Caco-2 (cell line): ENCODE data around the gene TMEM54. TPM values are rescaled to one million over a fixed set of nuclear protein-coding genes. Genes with fewer than 3 reads are reported as not detected.
A peak's percentile ranks its signal among the peaks of the same experiment; 100 is the strongest.

Experiments used
- BruUV-seq: library from RNA; stranded (reverse); fragments of 400-500 nt; replicated peaks from 2 replicates; lab custom pipeline; 2021; lab: Mats Ljungman, UMichigan
- CTCF ChIA-PET: fragments of 300-600 bp; sonication (Branson Sonifier 250); formaldehyde crosslinking; loops from one replicate; lab custom pipeline; 2022; ENCODE audit warnings: antibody characterized with exemption; lab: Charles Lee
- POLR2A ChIA-PET: fragments of 300-600 bp; sonication (Branson Sonifier 250); formaldehyde crosslinking; loops from one replicate; lab custom pipeline; 2022; ENCODE audit warnings: antibody characterized with exemption; lab: Charles Lee
- DNase-seq, 2 experiments: peaks; one replicate each; pipeline versions ENCODE4 v3.0.0 to v3.0.0-alpha.2; 2020 to 2022
- H3K27me3 ChIP-seq: replicated peaks from 2 replicates; pipeline ENCODE4 v1.6.0; 2011; ENCODE audit warnings: low read length; ENCODE audit not compliant: control insufficient read depth, insufficient read depth
- H3K36me3 ChIP-seq: 2 replicates; pipeline ENCODE4 v1.5.1; 2011; ENCODE audit warnings: low read length; ENCODE audit not compliant: control insufficient read depth, insufficient read depth
- H3K4me1 ChIP-seq: fragments of 250-450 bp; sonication (Bioruptor Pico); 2 replicates; pipeline ENCODE4 v1.5.1; 2020; ENCODE audit warnings: mild to moderate bottlenecking
- H3K4me3 ChIP-seq: 2 replicates; pipeline ENCODE4 v1.5.1; 2011; ENCODE audit warnings: low read depth, mild to moderate bottlenecking, control low read depth, low read length
- H3K9me3 ChIP-seq: fragments of 250-450 bp; sonication (Bioruptor Pico); 2 replicates; pipeline ENCODE4 v1.5.1; 2020; ENCODE audit warnings: mild to moderate bottlenecking, moderate library complexity
- H3K27ac Mint-ChIP-seq: one replicate; pipeline ENCODE4 v1.8.0; 2022; ENCODE audit warnings: mixed read lengths; ENCODE audit not compliant: unreplicated experiment
- H3K27me3 Mint-ChIP-seq: one replicate; pipeline ENCODE4 v1.8.0; 2022; ENCODE audit warnings: mixed read lengths; ENCODE audit not compliant: insufficient read depth, unreplicated experiment
- H3K36me3 Mint-ChIP-seq: one replicate; pipeline ENCODE4 v1.8.0; 2022; ENCODE audit warnings: mild to moderate bottlenecking, mixed read lengths; ENCODE audit not compliant: insufficient read depth, unreplicated experiment
- H3K4me1 Mint-ChIP-seq: one replicate; pipeline ENCODE4 v1.8.0; 2022; ENCODE audit warnings: low read depth, mixed read lengths; ENCODE audit not compliant: unreplicated experiment
- H3K4me3 Mint-ChIP-seq: one replicate; pipeline ENCODE4 v1.8.0; 2022; ENCODE audit warnings: mild to moderate bottlenecking, moderate library complexity, mixed read lengths; ENCODE audit not compliant: unreplicated experiment
- H3K9me3 Mint-ChIP-seq: one replicate; pipeline ENCODE4 v1.8.0; 2022; ENCODE audit warnings: mixed read lengths; ENCODE audit not compliant: unreplicated experiment
- intact Hi-C: fragments of 100-400 bp; cut with micrococcal nuclease; formaldehyde crosslinking; loops from one replicate; pipeline ENCODE4 v1.10.0; 2022; ENCODE audit not compliant: unreplicated experiment
- total RNA-seq: library from RNA; stranded (reverse); gene quantifications from 2 replicates; pipeline ENCODE4 v1.2.3, GENCODE V29; 2022
- TF ChIP-seq, protein P1 (sequence below), 2 experiments: fragments of 200-600 bp in 1 of 2; IDR thresholded peaks; 1 replicate in 1 of 2; 2 replicates in 1 of 2; pipeline versions ENCODE4 v1.5.1 to v1.8.0; 2011 to 2022; ENCODE audit warnings: antibody characterized with exemption in 1 of 2, control low read depth in 1 of 2, inconsistent platforms in 1 of 2, low read depth in 1 of 2, low read length in 1 of 2, mild to moderate bottlenecking in 1 of 2, moderate library complexity in 1 of 2; ENCODE audit not compliant: insufficient read depth in 1 of 2, severe bottlenecking in 1 of 2, unreplicated experiment in 1 of 2

TMEM54 gene
- total RNA-seq, 1 experiment from 2014 or later, result 50.1 TPM

DNA sequence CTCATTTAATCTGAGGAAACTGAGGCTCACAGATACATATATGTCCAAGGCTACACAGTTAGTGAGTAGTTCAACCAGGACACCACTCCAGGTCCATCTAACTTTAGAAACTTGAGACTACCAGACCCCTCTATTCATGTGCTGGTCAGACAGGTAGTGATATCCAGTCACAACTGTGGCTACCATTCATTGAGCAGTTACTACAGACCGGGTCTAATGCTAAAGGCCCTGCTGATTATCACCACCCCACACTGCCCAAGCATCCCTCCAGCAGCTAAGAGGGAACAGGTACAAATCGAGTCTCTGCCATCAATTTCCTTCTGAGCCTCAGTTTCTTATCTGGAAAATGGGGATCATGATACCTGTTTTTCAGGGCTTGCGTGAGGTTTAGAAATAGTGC lies 9.6 kb downstream of the TMEM54 start:
- peaks cover 3% of the 10 kb centered on the region for H3K27me3 Mint-ChIP-seq
- no TSS peak for BruUV-seq
- H3K9me3 Mint-ChIP-seq, result no peaks in the 10 kb centered on the region
- POLR2A ChIA-PET, result no interaction called here
- H3K36me3 Mint-ChIP-seq, result peaks cover 6% of the 10 kb centered on the region
- H3K9me3 ChIP-seq, result no peaks in the 10 kb centered on the region
- intact Hi-C loops, result no loop called here
- no peaks in the 10 kb centered on the region for H3K4me1 ChIP-seq
- H3K4me1 Mint-ChIP-seq, result peaks cover 8% of the 10 kb centered on the region
- H3K27ac Mint-ChIP-seq, result no peak overlapping the region
- peak overlapping the region; percentile 73 for H3K4me3 Mint-ChIP-seq
- no peak for DNase-seq
- no peaks in the 10 kb centered on the region for H3K27me3 ChIP-seq
- CTCF ChIA-PET, result no interaction called here
- TF ChIP-seq, protein P1, sequence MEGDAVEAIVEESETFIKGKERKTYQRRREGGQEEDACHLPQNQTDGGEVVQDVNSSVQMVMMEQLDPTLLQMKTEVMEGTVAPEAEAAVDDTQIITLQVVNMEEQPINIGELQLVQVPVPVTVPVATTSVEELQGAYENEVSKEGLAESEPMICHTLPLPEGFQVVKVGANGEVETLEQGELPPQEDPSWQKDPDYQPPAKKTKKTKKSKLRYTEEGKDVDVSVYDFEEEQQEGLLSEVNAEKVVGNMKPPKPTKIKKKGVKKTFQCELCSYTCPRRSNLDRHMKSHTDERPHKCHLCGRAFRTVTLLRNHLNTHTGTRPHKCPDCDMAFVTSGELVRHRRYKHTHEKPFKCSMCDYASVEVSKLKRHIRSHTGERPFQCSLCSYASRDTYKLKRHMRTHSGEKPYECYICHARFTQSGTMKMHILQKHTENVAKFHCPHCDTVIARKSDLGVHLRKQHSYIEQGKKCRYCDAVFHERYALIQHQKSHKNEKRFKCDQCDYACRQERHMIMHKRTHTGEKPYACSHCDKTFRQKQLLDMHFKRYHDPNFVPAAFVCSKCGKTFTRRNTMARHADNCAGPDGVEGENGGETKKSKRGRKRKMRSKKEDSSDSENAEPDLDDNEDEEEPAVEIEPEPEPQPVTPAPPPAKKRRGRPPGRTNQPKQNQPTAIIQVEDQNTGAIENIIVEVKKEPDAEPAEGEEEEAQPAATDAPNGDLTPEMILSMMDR (IDR thresholded peaks at IDR 0.05; ENCODE audit: insufficient read depth in 1 of 2, low read depth in 1 of 2, low read length in 1 of 2, severe bottlenecking in 1 of 2, unreplicated experiment in 1 of 2), result no peak
- no peaks in the 10 kb centered on the region for H3K36me3 ChIP-seq
- H3K4me3 ChIP-seq, result no peak overlapping the region

DNA sequence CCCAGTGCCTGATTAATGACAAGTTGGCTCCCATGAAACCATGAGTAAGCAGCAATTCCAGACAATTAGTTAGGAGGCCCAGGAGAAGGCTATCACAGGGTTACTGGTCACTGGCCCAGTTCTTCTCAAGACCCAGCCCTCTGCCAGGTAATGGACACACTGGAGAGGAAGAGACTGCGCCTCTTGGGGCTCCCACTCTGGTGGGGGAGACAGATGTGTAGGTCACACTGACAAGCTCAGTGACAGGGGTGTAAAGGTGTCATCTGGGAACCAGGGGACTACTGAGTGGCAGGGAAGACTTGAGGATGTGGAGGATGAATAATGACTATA lies 10.0 kb downstream of the TMEM54 start:
- H3K27ac Mint-ChIP-seq, result no peak overlapping the region
- BruUV-seq, result no TSS peak
- POLR2A ChIA-PET, result no interaction called here

DNA sequence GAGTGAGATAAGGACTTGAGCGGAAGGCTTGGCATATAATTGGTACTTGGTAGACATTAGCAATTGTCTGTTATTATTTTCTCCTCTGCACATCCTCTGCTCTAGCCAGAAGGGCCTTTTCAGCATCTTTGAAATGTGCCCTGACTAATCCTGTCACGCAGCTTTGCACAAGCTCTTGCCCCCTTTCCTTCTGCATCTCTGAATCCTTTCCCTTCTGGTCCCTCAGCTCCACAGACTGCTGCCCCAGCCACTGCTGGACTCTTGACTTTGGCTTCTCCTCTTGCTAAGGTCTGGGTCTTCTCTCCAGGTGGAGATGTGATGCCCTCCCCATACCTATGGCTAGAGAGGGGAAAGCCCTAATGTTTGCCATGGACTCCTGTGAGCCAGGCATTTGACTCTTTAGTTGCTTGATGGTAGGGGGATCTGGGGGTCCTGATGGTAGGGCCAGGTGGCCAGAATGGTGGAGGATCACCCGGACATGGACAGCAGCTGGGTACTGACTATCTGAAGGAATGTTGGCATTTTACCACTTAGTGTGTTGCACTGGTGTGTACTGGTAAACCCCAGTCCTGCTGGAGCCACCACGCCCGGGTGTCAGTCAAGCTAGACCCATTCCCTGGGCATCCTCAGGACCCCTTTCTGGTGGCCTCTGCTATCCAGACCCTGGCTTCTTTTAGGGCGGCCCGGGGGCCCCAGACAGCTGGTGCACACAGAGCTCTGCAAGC lies 10.5 kb downstream of the TMEM54 start:
- Mint-ChIP-seq H3K27me3 (peaks cover 3% of the 10 kb centered on the region), H3K4me3 (no peak overlapping the region), H3K4me1 (peaks cover 8% of the 10 kb centered on the region), H3K9me3 (no peaks in the 10 kb centered on the region), H3K36me3 (peaks cover 6% of the 10 kb centered on the region), H3K27ac (no peak overlapping the region)
- TF ChIP-seq, protein P1 (IDR thresholded peaks at IDR 0.05; ENCODE audit: insufficient read depth in 1 of 2, low read depth in 1 of 2, low read length in 1 of 2, severe bottlenecking in 1 of 2, unreplicated experiment in 1 of 2), result no peak
- ChIA-PET CTCF (interaction anchor here (0.5 kb wide), 1 partner anchor 97 kb away, joined by 3 read pairs; no protein-coding TSS in a partner anchor), POLR2A (no interaction called here)
- H3K4me1 ChIP-seq, result no peaks in the 10 kb centered on the region
- no peaks in the 10 kb centered on the region for H3K36me3 ChIP-seq
- no peaks in the 10 kb centered on the region for H3K9me3 ChIP-seq
- DNase-seq, result no peak
- BruUV-seq, result no TSS peak
- intact Hi-C loops, result no loop called here
- H3K4me3 ChIP-seq, result no peak overlapping the region
- no peaks in the 10 kb centered on the region for H3K27me3 ChIP-seq

More for the DNA sequence above, 10.0 kb downstream of the TMEM54 start:
- H3K9me3 Mint-ChIP-seq, result no peaks in the 10 kb centered on the region
- H3K36me3 Mint-ChIP-seq, result peaks cover 6% of the 10 kb centered on the region
- H3K4me3 Mint-ChIP-seq, result no peak overlapping the region
- H3K4me1 ChIP-seq, result no peaks in the 10 kb centered on the region
- H3K27me3 Mint-ChIP-seq, result peaks cover 3% of the 10 kb centered on the region
- CTCF ChIA-PET, result no interaction called here
- peaks cover 8% of the 10 kb centered on the region for H3K4me1 Mint-ChIP-seq
- no peaks in the 10 kb centered on the region for H3K27me3 ChIP-seq
- H3K9me3 ChIP-seq, result no peaks in the 10 kb centered on the region
- DNase-seq, result no peak
- H3K4me3 ChIP-seq, result no peak overlapping the region
- intact Hi-C loops, result no loop called here
- no peaks in the 10 kb centered on the region for H3K36me3 ChIP-seq
- TF ChIP-seq, protein P1 (IDR thresholded peaks at IDR 0.05; ENCODE audit: insufficient read depth in 1 of 2, low read depth in 1 of 2, low read length in 1 of 2, severe bottlenecking in 1 of 2, unreplicated experiment in 1 of 2), result no peak
